Esophagus squamous epithelium (tissue), 4 donors: ENCODE results near the gene CCSER1.

Experiments
- POLR2A ChIP-seq, 4 donors: fragments of 450-650 bp; IDR thresholded peaks; one replicate each; pipeline ENCODE4 v1.6.1; 2017; ENCODE audit warnings: antibody characterized with exemption in 4 of 4, mild to moderate bottlenecking in 4 of 4, moderate library complexity in 3 of 4
- TF ChIP-seq, protein P1 (sequence below), 6 experiments: fragments of 450-650 bp in 4 of 6; fragments of 200-600 bp in 2 of 6; sonication (generic) in 2 of 6; IDR thresholded peaks; one replicate each; pipeline ENCODE4 v1.5.1; 2016 to 2019; ENCODE audit warnings: antibody characterized with exemption in 6 of 6, mild to moderate bottlenecking in 4 of 6, moderate library complexity in 4 of 6

GRCh38 chr4:90584051-90584450 lies 456.9 kb downstream of the CCSER1 start:
- TF ChIP-seq, protein P1, sequence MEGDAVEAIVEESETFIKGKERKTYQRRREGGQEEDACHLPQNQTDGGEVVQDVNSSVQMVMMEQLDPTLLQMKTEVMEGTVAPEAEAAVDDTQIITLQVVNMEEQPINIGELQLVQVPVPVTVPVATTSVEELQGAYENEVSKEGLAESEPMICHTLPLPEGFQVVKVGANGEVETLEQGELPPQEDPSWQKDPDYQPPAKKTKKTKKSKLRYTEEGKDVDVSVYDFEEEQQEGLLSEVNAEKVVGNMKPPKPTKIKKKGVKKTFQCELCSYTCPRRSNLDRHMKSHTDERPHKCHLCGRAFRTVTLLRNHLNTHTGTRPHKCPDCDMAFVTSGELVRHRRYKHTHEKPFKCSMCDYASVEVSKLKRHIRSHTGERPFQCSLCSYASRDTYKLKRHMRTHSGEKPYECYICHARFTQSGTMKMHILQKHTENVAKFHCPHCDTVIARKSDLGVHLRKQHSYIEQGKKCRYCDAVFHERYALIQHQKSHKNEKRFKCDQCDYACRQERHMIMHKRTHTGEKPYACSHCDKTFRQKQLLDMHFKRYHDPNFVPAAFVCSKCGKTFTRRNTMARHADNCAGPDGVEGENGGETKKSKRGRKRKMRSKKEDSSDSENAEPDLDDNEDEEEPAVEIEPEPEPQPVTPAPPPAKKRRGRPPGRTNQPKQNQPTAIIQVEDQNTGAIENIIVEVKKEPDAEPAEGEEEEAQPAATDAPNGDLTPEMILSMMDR (IDR thresholded peaks at IDR 0.05): no peak
- TF ChIP-seq POLR2A (IDR thresholded peaks at IDR 0.05): no peak
